Naive thymus-derived CD4-positive, alpha-beta T cell (primary cell): Measurements from ENCODE around the gene TRPV6. TPM values are rescaled to one million over a fixed set of nuclear protein-coding genes. Genes with fewer than 3 reads are reported as not detected.

Source experiments
- ATAC-seq: fragments of 150-1000 bp; cut with Tn5 transposase; 2 replicates; pipeline ENCODE4 v1.10.0; 2021; ENCODE audit warnings: mild to moderate bottlenecking, moderate library complexity
- CTCF ChIA-PET: fragments of 350-600 bp; sonication (Branson Sonifier 250); formaldehyde crosslinking; loops from one replicate; lab custom pipeline; 2021; ENCODE audit warnings: antibody characterized with exemption; lab: Charles Lee
- POLR2A ChIA-PET: fragments of 350-600 bp; sonication (Branson Sonifier 250); formaldehyde crosslinking; loops from one replicate; lab custom pipeline; 2021; ENCODE audit warnings: antibody characterized with exemption, inconsistent platforms; lab: Charles Lee
- DNase-seq, 9 donors: peaks; one replicate each; pipeline versions ENCODE4 v3.0.0 to v3.0.0-alpha.2; 2020 to 2022; ENCODE audit warnings: mixed read lengths in 1 of 9
- H3K27ac ChIP-seq: one replicate; pipeline ENCODE4 v1.7.0; 2013; ENCODE audit warnings: mild to moderate bottlenecking, low read depth, low read length, moderate library complexity
- H3K27me3 ChIP-seq, 2 donors: one replicate each; pipeline ENCODE4 v1.7.0; 2013; ENCODE audit warnings: low read length in 2 of 2, mild to moderate bottlenecking in 2 of 2, moderate library complexity in 2 of 2; ENCODE audit not compliant: control insufficient read depth in 2 of 2, insufficient read depth in 2 of 2
- H3K36me3 ChIP-seq, 3 experiments: 1 replicate in 2 of 3; 2 replicates in 1 of 3; pipeline ENCODE4 v1.7.0; 2013; ENCODE audit warnings: low read length in 3 of 3, mild to moderate bottlenecking in 3 of 3, moderate library complexity in 1 of 3; ENCODE audit not compliant: insufficient read depth in 3 of 3, control insufficient read depth in 2 of 3
- H3K4me1 ChIP-seq, 2 donors: one replicate each; pipeline ENCODE4 v1.7.0; 2013; ENCODE audit warnings: low read length in 2 of 2, mild to moderate bottlenecking in 2 of 2, moderate library complexity in 1 of 2; ENCODE audit not compliant: control insufficient read depth in 2 of 2, insufficient read depth in 2 of 2
- H3K4me3 ChIP-seq: 2 replicates; pipeline ENCODE4 v1.7.0; 2013; ENCODE audit warnings: mild to moderate bottlenecking, low read length
- H3K9me3 ChIP-seq, 3 experiments: 1 replicate in 2 of 3; 2 replicates in 1 of 3; pipeline ENCODE4 v1.7.0; 2013; ENCODE audit warnings: low read length in 3 of 3; ENCODE audit not compliant: control insufficient read depth in 2 of 3
- H3K27ac Mint-ChIP-seq, 9 donors: one replicate each; pipeline ENCODE4 v1.8.0; 2020 to 2022; ENCODE audit warnings: mixed read lengths in 9 of 9, mild to moderate bottlenecking in 8 of 9, moderate library complexity in 5 of 9, inconsistent platforms in 2 of 9
- H3K27me3 Mint-ChIP-seq, 5 donors: one replicate each; pipeline ENCODE4 v1.8.0; 2021 to 2022; ENCODE audit warnings: mixed read lengths in 5 of 5, mild to moderate bottlenecking in 1 of 5
- H3K36me3 Mint-ChIP-seq, 5 donors: one replicate each; pipeline ENCODE4 v1.8.0; 2020 to 2022; ENCODE audit warnings: mixed read lengths in 5 of 5, mild to moderate bottlenecking in 3 of 5, inconsistent platforms in 1 of 5
- H3K4me1 Mint-ChIP-seq, 7 donors: one replicate each; pipeline ENCODE4 v1.8.0; 2020 to 2022; ENCODE audit warnings: mixed read lengths in 7 of 7, mild to moderate bottlenecking in 3 of 7, inconsistent platforms in 1 of 7
- H3K4me3 Mint-ChIP-seq, 10 donors: one replicate each; pipeline ENCODE4 v1.8.0; 2020 to 2022; ENCODE audit warnings: mild to moderate bottlenecking in 10 of 10, mixed read lengths in 10 of 10, moderate library complexity in 6 of 10, inconsistent platforms in 2 of 10
- H3K9me3 Mint-ChIP-seq, 11 donors: one replicate each; pipeline ENCODE4 v1.8.0; 2020 to 2022; ENCODE audit warnings: mixed read lengths in 11 of 11, mild to moderate bottlenecking in 4 of 11, inconsistent platforms in 1 of 11, moderate library complexity in 1 of 11
- intact Hi-C, 2 donors: fragments of 100-400 bp; cut with micrococcal nuclease; formaldehyde crosslinking; loops; one replicate each; pipeline ENCODE4 v1.15.1; 2023
- polyA plus RNA-seq, 2 donors: library from polyadenylated mRNA; unstranded; fragments of 300-500 nt; fragmentation: Illumina TruSeq; gene quantifications; one replicate each; pipeline ENCODE4 v1.2.3, GENCODE V29; 2021
- total RNA-seq, 6 experiments: library from RNA in 5 of 6; stranded (reverse) in 5 of 6; gene quantifications; 1 replicate in 5 of 6; 2 replicates in 1 of 6; pipeline ENCODE4 v1.2.3 and lab custom pipeline; 2021 to 2026

TRPV6 gene
- total and polyA plus RNA-seq, 7 experiments from 2014 or later = 0.05 TPM; not detected in 6

DNA sequence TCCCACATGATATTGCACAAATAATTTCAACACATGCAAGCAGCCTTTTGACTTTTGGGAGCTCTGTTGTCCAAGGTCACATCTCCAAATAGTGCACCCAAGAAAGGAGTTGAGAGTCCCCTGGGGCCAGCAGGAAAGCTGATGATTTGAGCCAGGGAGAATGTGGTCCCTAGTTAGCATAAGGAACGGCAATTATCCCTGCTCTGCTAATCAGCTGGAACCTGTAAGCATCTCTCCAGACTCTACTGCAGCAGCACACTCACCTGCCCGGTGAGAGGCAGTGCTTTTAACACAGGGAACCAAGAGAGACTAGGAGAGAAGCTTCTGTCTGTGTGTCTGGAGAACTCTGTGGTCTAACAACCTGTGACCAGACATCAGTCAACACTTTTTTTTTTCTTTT is 31.0 kb upstream of the TRPV6 start:
- POLR2A ChIA-PET = interaction anchor here (0.6 kb wide), 1 partner anchor 84 kb away, joined by 3 read pairs; no protein-coding TSS in a partner anchor
- intact Hi-C loops = no loop called here
- Mint-ChIP-seq H3K27ac (no peak overlapping the region), H3K4me3 (no peak overlapping the region), H3K4me1 (no peaks in the 10 kb centered on the region), H3K27me3 (peaks cover 9 to 19% (median 14%) of the 10 kb centered on the region in 5 donors), H3K36me3 (no peaks in the 10 kb centered on the region), H3K9me3 (no peaks in the 10 kb centered on the region)
- ATAC-seq = no peak
- Histone ChIP-seq H3K4me1 (no peaks in the 10 kb centered on the region), H3K4me3 (no peak overlapping the region), H3K9me3 (no peaks in the 10 kb centered on the region), H3K36me3 (no peaks in the 10 kb centered on the region), H3K27me3 (no peaks in the 10 kb centered on the region), H3K27ac (no peak overlapping the region)
- DNase-seq = no peak
- CTCF ChIA-PET = interaction anchor here (1.4 kb wide), 1 partner anchor 18 kb away, joined by 4 read pairs; no protein-coding TSS in a partner anchor

DNA sequence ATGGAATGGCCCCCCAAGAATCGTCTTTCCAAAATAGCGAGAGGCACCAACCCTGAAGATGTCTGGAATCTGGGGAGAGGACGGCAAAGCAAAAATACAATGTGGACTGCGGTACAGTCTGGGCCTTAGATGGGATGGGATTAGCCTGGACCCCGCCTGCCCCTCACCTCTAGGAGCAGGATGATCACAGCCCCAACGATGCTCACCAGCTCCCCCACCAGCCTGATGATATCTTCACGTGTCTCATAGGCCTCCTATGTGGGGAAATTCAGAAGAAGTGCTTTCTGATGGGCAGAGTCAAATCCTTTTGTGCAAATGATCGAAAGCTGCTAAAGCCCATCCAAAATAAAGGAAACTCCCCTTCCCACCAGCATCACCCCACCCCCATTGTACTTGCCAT is 29.8 kb upstream of the TRPV6 start:
- peaks cover 0 to 2% (median 0%) of the 10 kb centered on the region in 7 donors for H3K4me1 Mint-ChIP-seq
- intact Hi-C loops = no loop called here
- H3K4me1 ChIP-seq = no peaks in the 10 kb centered on the region
- ChIA-PET POLR2A (no interaction called here), CTCF (no interaction called here)
- no peaks in the 10 kb centered on the region for H3K36me3 ChIP-seq
- no peak for DNase-seq
- no peak overlapping the region for H3K27ac Mint-ChIP-seq
- ATAC-seq = no peak
- no peak overlapping the region for H3K4me3 ChIP-seq
- peaks cover 9 to 26% (median 17%) of the 10 kb centered on the region in 5 donors for H3K27me3 Mint-ChIP-seq
- H3K9me3 ChIP-seq = no peaks in the 10 kb centered on the region
- H3K27ac ChIP-seq = no peak overlapping the region
- no peak overlapping the region for H3K4me3 Mint-ChIP-seq
- H3K36me3 Mint-ChIP-seq = no peaks in the 10 kb centered on the region
- no peaks in the 10 kb centered on the region for H3K27me3 ChIP-seq
- H3K9me3 Mint-ChIP-seq = no peaks in the 10 kb centered on the region

DNA sequence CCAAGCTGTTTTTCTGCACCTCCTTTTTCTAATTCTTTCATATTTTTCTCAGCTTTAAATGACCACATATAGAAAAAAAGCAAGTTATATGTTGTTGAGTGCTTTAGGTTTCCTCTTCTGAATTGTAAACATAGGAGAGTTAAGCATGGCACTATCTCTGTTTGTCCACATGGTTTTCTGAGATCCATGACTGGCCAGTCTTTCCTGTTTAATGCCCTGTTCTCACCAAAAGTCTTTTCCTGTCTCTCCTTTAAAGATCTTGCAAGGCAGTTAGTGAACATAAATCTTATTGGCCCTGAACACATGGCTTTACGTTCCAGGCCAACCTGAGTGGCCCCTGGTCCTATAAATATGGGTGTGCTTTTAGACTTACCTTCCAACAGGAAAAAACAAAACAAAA is 28.6 kb upstream of the TRPV6 start:
- Mint-ChIP-seq H3K36me3 (no peaks in the 10 kb centered on the region), H3K4me1 (peaks cover 0 to 4% (median 0%) of the 10 kb centered on the region in 7 donors), H3K9me3 (no peaks in the 10 kb centered on the region), H3K27ac (peak overlapping the region in 1 of 9 donors; percentile 49), H3K4me3 (no peak overlapping the region), H3K27me3 (peaks cover 13 to 33% (median 24%) of the 10 kb centered on the region in 5 donors)
- ChIA-PET CTCF (no interaction called here), POLR2A (no interaction called here)
- H3K4me3 ChIP-seq = no peak overlapping the region
- no peaks in the 10 kb centered on the region for H3K27me3 ChIP-seq
- DNase-seq = no peak
- H3K27ac ChIP-seq = no peak overlapping the region
- H3K9me3 ChIP-seq = no peaks in the 10 kb centered on the region
- no peak for ATAC-seq
- H3K36me3 ChIP-seq = no peaks in the 10 kb centered on the region
- intact Hi-C loops = no loop called here
- H3K4me1 ChIP-seq = no peaks in the 10 kb centered on the region

DNA sequence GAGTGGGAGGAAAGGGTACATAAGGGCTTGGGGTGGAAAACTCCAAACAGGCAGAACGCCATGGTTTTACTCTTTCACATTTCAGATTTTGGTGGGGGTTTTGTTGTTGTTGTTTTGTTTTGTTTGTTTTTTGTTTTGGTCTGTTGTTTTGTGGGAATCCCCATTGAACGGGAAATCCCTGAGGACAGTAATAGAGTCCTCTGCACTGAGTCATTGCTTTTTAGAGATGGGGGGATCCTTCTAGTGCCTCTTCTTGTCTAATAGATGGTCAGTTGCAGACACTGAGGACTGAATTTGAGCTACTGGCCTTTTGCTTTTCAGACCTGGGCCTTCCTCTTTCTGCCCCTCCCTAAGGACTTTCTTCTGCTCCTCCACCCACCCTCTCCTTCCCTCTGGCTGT is 28.0 kb upstream of the TRPV6 start:
- H3K27ac ChIP-seq = no peak overlapping the region
- no peaks in the 10 kb centered on the region for H3K4me1 ChIP-seq
- intact Hi-C loops = no loop called here
- peaks cover 0 to 7% (median 0%) of the 10 kb centered on the region in 7 donors for H3K4me1 Mint-ChIP-seq
- CTCF ChIA-PET = no interaction called here
- no peaks in the 10 kb centered on the region for H3K36me3 ChIP-seq
- H3K4me3 Mint-ChIP-seq = no peak overlapping the region
- peak overlapping the region in 1 of 9 donors; percentile 49 for H3K27ac Mint-ChIP-seq
- no peak for ATAC-seq
- no peak overlapping the region for H3K4me3 ChIP-seq
- DNase-seq = no peak
- H3K36me3 Mint-ChIP-seq = no peaks in the 10 kb centered on the region
- no peaks in the 10 kb centered on the region for H3K9me3 Mint-ChIP-seq
- H3K9me3 ChIP-seq = no peaks in the 10 kb centered on the region
- peaks cover 14 to 37% (median 23%) of the 10 kb centered on the region in 5 donors for H3K27me3 Mint-ChIP-seq
- POLR2A ChIA-PET = no interaction called here
- no peaks in the 10 kb centered on the region for H3K27me3 ChIP-seq

DNA sequence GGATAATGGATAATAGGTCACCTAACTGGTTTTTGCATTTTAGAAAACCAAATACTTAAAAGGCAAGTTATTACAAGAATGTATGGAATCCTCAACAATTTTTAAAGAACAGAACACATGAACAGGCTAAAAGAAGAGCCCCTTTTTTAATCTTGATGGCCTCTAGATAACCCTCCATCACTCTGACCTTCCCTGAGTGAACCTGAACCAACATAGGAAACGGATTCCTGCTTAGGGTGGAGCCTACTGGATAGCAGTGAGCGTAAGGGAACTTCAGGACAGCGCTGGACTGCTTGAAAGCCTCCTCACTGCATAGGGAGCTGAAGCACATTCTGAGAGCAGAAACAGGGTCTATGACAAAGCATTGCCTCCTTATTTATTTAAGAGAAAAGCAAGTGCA is 27.5 kb upstream of the TRPV6 start:
- ATAC-seq (no peak), DNase-seq (no peak)
- Mint-ChIP-seq H3K9me3 (no peaks in the 10 kb centered on the region), H3K4me1 (peaks cover 0 to 7% (median 0%) of the 10 kb centered on the region in 7 donors), H3K27me3 (peaks cover 14 to 34% (median 21%) of the 10 kb centered on the region in 5 donors), H3K4me3 (no peak overlapping the region), H3K36me3 (no peaks in the 10 kb centered on the region), H3K27ac (no peak overlapping the region)
- POLR2A ChIA-PET = no interaction called here
- H3K27me3 ChIP-seq = no peaks in the 10 kb centered on the region
- H3K4me1 ChIP-seq = no peaks in the 10 kb centered on the region
- H3K9me3 ChIP-seq = no peaks in the 10 kb centered on the region
- intact Hi-C loops = no loop called here
- CTCF ChIA-PET = no interaction called here
- no peak overlapping the region for H3K4me3 ChIP-seq
- no peaks in the 10 kb centered on the region for H3K36me3 ChIP-seq
- H3K27ac ChIP-seq = no peak overlapping the region

DNA sequence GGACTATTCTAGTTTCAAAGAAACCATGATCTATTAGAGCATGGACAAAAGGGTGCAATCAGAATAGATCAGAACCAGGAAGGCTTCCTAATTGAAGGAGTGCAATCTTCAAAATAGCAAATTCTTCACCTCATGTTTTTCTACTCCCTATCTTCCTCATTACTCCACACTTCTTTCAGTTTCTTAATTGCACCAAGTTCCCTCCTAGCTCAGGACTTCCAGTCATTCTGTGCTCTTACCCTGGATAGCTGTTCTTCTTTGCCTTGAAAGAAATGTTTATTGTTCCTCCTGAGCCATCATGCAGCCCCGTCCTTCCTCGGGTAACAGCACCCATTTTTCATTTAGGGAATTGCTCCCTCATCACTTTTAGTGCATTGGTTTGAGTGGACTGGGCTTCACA is 24.9 kb upstream of the TRPV6 start:
- H3K4me1 ChIP-seq = no peaks in the 10 kb centered on the region
- H3K36me3 ChIP-seq = no peaks in the 10 kb centered on the region
- ATAC-seq (no peak), DNase-seq (no peak)
- CTCF ChIA-PET = no interaction called here
- no peak overlapping the region for H3K27ac Mint-ChIP-seq
- H3K27me3 ChIP-seq = no peaks in the 10 kb centered on the region
- POLR2A ChIA-PET = interaction anchor here (0.7 kb wide), 1 partner anchor 16 kb away, joined by 3 read pairs; no protein-coding TSS in a partner anchor
- no peaks in the 10 kb centered on the region for H3K9me3 ChIP-seq
- peaks cover 0 to 6% (median 0%) of the 10 kb centered on the region in 11 donors for H3K9me3 Mint-ChIP-seq
- H3K27ac ChIP-seq = no peak overlapping the region
- peaks cover 0 to 7% (median 0%) of the 10 kb centered on the region in 7 donors for H3K4me1 Mint-ChIP-seq
- no peak overlapping the region for H3K4me3 Mint-ChIP-seq
- H3K36me3 Mint-ChIP-seq = peaks cover 0 to 3% (median 0%) of the 10 kb centered on the region in 5 donors
- intact Hi-C loops = no loop called here
- no peak overlapping the region for H3K4me3 ChIP-seq
- peaks cover 18 to 43% (median 20%) of the 10 kb centered on the region in 5 donors for H3K27me3 Mint-ChIP-seq

DNA sequence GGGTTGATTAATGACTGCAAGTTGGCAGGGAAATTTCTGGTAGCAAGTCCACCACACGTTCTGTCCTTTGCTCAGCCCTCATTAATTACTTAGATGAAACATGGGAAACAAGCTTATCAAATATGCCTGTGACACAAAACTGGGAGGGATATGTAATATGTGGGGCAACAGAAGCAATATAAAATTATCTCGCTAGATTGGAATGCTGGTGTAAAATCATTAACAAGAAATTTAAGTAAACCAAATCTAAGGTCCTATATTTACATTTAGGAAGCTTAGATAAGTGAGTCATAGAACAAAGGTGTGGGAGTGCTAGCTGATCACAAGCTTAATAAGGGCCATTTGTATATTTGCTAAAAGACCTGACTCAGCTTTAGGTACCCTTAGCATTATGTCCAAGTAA is 24.5 kb upstream of the TRPV6 start:
- CTCF ChIA-PET = no interaction called here
- Mint-ChIP-seq H3K9me3 (peaks cover 0 to 6% (median 0%) of the 10 kb centered on the region in 11 donors), H3K4me1 (peaks cover 0 to 7% (median 0%) of the 10 kb centered on the region in 7 donors), H3K4me3 (no peak overlapping the region), H3K36me3 (peaks cover 0 to 3% (median 0%) of the 10 kb centered on the region in 5 donors), H3K27me3 (peaks cover 18 to 43% (median 20%) of the 10 kb centered on the region in 5 donors), H3K27ac (no peak overlapping the region)
- intact Hi-C loops = no loop called here
- H3K36me3 ChIP-seq = no peaks in the 10 kb centered on the region
- no peaks in the 10 kb centered on the region for H3K9me3 ChIP-seq
- H3K27ac ChIP-seq = no peak overlapping the region
- no peaks in the 10 kb centered on the region for H3K4me1 ChIP-seq
- DNase-seq (no peak), ATAC-seq (no peak)
- no peak overlapping the region for H3K4me3 ChIP-seq
- H3K27me3 ChIP-seq = no peaks in the 10 kb centered on the region
- POLR2A ChIA-PET = interaction anchor here (0.7 kb wide), 1 partner anchor 15 kb away, joined by 3 read pairs; no protein-coding TSS in a partner anchor
